ENCODE measurements around the gene GABRG3. TPM values are rescaled to one million over a fixed set of nuclear protein-coding genes. Genes with fewer than 3 reads are reported as not detected.

Gene GABRG3
- total and polyA plus RNA-seq, 9 of the 15 experiments (the other 6 are each of a cell fraction or from before 2014, with no cell fraction given), result 4.0 to 15.1 (median 11.2) TPM

- H3K9me3 ChIP-seq (replicated peaks; ENCODE audit: control insufficient read depth, insufficient read depth, low read depth, low read length), result peaks cover 5% of the 10 kb centered on the region; the same call in 1 of the 2 replicates
- H4K20me1 ChIP-seq (replicated peaks; ENCODE audit: control insufficient read depth, insufficient read depth, low read length), result no peaks in the 10 kb centered on the region
- CTCF ChIA-PET (ENCODE audit: low intra/inter-chr PET ratio), result no interaction called here
- no peak overlapping the region for H3K27ac ChIP-seq (ENCODE audit: extremely low read depth, low read depth, low read length)
- WGBS (ENCODE audit: insufficient coverage, low coverage, missing lambda C conversion rate), result 36% methylated on average over 6 of the region's 6 CpGs
- peaks cover 0 to 15% of the 10 kb centered on the region in 2 experiments; a peak in 2 of 5 replicates for H3K4me1 ChIP-seq (replicated peaks in 1 of 2; ENCODE audit: control insufficient read depth in 2 of 2, insufficient read depth in 2 of 2, low read length in 2 of 2)
- H3K9ac ChIP-seq (ENCODE audit: insufficient read depth in 1 of 2, low read depth in 2 of 2, low read length in 2 of 2), result no peak overlapping the region
- H3K36me3 ChIP-seq (ENCODE audit: control insufficient read depth, insufficient read depth, low read length), result peaks cover 4% of the 10 kb centered on the region; the same call in 1 of the 3 replicates
- POLR2A ChIA-PET, result interaction anchor here (0.8 kb wide), 1 partner anchor 9 kb away, joined by 4 read pairs; no protein-coding TSS in a partner anchor
- TF ChIP-seq SNAPC5 (CRISPR knock-in tag; IDR thresholded peaks at IDR 0.05), result no peak
- no peak for TF ChIP-seq BRF2 (IDR thresholded peaks at IDR 0.05; ENCODE audit: borderline replicate concordance, insufficient read depth, insufficient read length)
- no peak for TF ChIP-seq SMARCA5 (IDR thresholded peaks at IDR 0.05)
- no peak for TF ChIP-seq FOXO4 (CRISPR knock-in tag; IDR thresholded peaks at IDR 0.05)
- TF ChIP-seq ZMIZ1 (IDR thresholded peaks at IDR 0.05; ENCODE audit: low read depth in 2 of 2, low read length in 2 of 2), result no peak
- DNase-seq (ENCODE audit: extremely low read depth in 1 of 4, low spot score in 3 of 4) (no peak), FAIRE-seq (no peak), ATAC-seq (no peak)
- H2AFZ ChIP-seq (ENCODE audit: low read depth, low read length), result no peak overlapping the region
- intact Hi-C loops (cut with micrococcal nuclease) (no loop called here), in situ Hi-C loops (cut with MboI) (no loop called here)
- no peaks in the 10 kb centered on the region for H3K9me1 ChIP-seq (ENCODE audit: control insufficient read depth, insufficient read depth, low read length)
- H3K27me3 ChIP-seq (ENCODE audit: control insufficient read depth in 2 of 2, insufficient read depth in 2 of 2, low read length in 2 of 2), result no peaks in the 10 kb centered on the region
- BruUV-seq (replicated peaks), result no TSS peak
- no peaks in the 10 kb centered on the region for H3K79me2 ChIP-seq (ENCODE audit: control insufficient read depth, insufficient read depth, low read length)
- no peak overlapping the region for H3K4me2 ChIP-seq (ENCODE audit: insufficient read depth, low read length)
- H3K4me3 ChIP-seq, result no peak overlapping the region
Measured at GRCh38 chr15:27535445-27536129, 564.6 kb downstream of the GABRG3 start.

All from K562 (cell line).